Psoas muscle (tissue), 8 donors: ENCODE data around the gene MPHOSPH9. TPM values are rescaled to one million over a fixed set of nuclear protein-coding genes. Genes with fewer than 3 reads are reported as not detected.

Experiments
- ATAC-seq, 4 donors: fragments of 200-7000 bp; cut with Tn5 transposase; one replicate each; pipeline ENCODE4 v1.9.1; 2020; ENCODE audit warnings: moderate library complexity in 3 of 4, mild to moderate bottlenecking in 2 of 4
- DNase-seq, 2 donors: peaks; one replicate each; pipeline ENCODE4 v3.0.0-alpha.2; 2020
- H3K27ac ChIP-seq: fragments of 200-600 bp; one replicate; pipeline ENCODE4 v1.8.0; 2022
- H3K27me3 ChIP-seq, 3 donors: fragments of 200-600 bp in 1 of 3; one replicate each; pipeline versions ENCODE4 v1.6.1 to v1.8.0; 2013 to 2022; ENCODE audit warnings: low read length in 2 of 3, mild to moderate bottlenecking in 2 of 3, moderate library complexity in 1 of 3; ENCODE audit not compliant: insufficient read depth in 3 of 3
- H3K36me3 ChIP-seq, 2 donors: fragments of 200-600 bp in 1 of 2; one replicate each; pipeline versions ENCODE4 v1.6.1 to v1.8.0; 2013 to 2022; ENCODE audit warnings: low read depth in 1 of 2, mild to moderate bottlenecking in 1 of 2, moderate library complexity in 1 of 2; ENCODE audit not compliant: insufficient read depth in 1 of 2
- H3K4me1 ChIP-seq: fragments of 200-600 bp; one replicate; pipeline ENCODE4 v1.8.0; 2022
- H3K4me3 ChIP-seq: fragments of 200-600 bp; one replicate; pipeline ENCODE4 v1.8.0; 2022; ENCODE audit warnings: mild to moderate bottlenecking
- H3K9me3 ChIP-seq: fragments of 200-600 bp; one replicate; pipeline ENCODE4 v1.8.0; 2022
- CTCF ChIP-seq: fragments of 200-600 bp; IDR thresholded peaks from one replicate; pipeline ENCODE4 v1.8.0; 2022; ENCODE audit warnings: antibody characterized with exemption
- WGBS, 3 donors: extraction: QIAGEN DNeasy Blood & Tissue Kit; methylation state at CpG; one replicate each; pipeline versions ENCODE4 v1.1.6 to v1.1.7; 2013; 5-methylcytosine and 5-hydroxymethylcytosine counted together
- intact Hi-C, 2 donors: fragments of 100-400 bp; cut with DNase I; formaldehyde crosslinking; loops; one replicate each; pipeline versions ENCODE4 v1.11.0 to v1.14.2; 2022
- polyA plus RNA-seq, 3 donors: library from polyadenylated mRNA; stranded (reverse); fragments of 200-250 nt; gene quantifications; one replicate each; pipeline ENCODE4 v1.2.3, GENCODE V29; 2013
- total RNA-seq, 4 donors: library from RNA; stranded (reverse); fragmentation: NEBNext Ultra II Directional in 2 of 4; extraction: Animal tissue kit (Norgen Biotek cat#: 25700) in 2 of 4; gene quantifications; one replicate each; pipeline versions ENCODE4 v1.2.1 to v1.2.4, GENCODE V29; 2021 to 2023
- donor health status: healthy with polysubstance abuse.
- donor health status: DM: no; HTN: no; CAD: no; lungs with moderate emphysema.
- donor health status: Bipolar disorder and iron deficiency.
- donor health status: healthy.
- donor health status: DM: yes; HTN: yes; CAD: no.
- donor health status: DM: no; HTN: no; CAD: no.
- donor health status: DM: no; HTN: no; CAD: no.
- donor health status: DM: yes; HTN: yes; CAD: no.

Gene MPHOSPH9
- total and polyA plus RNA-seq, 7 donors = 3.2 to 14.4 (median 8.7) TPM

- intact Hi-C loops = loop anchor here in 1 of 2 donors (5.0 kb wide), 1 partner anchor 316 kb away; the partner anchor contains the start of gene TMED2
- H3K36me3 ChIP-seq = peaks cover 0 to 47% of the 10 kb centered on the region in 2 donors
- DNase-seq (no peak), ATAC-seq (no peak)
- H3K4me3 ChIP-seq = no peak overlapping the region
- H3K9me3 ChIP-seq = no peaks in the 10 kb centered on the region
- H3K4me1 ChIP-seq = peaks cover 27% of the 10 kb centered on the region
- TF ChIP-seq CTCF = no peak
- H3K27ac ChIP-seq = no peak overlapping the region
- 74 to 85% (median 79%) methylated on average over 16 to 19 of the region's 19 CpGs for WGBS, 3 donors
- H3K27me3 ChIP-seq = no peaks in the 10 kb centered on the region
These were observed 33.8 kb upstream of the MPHOSPH9 start for GRCh38 chr12:123266679-123267277.

- 63 to 81% (median 70%) methylated on average over 32 to 35 of the region's 35 CpGs for WGBS, 3 donors
- Histone ChIP-seq H3K4me1 (peaks cover 27% of the 10 kb centered on the region), H3K9me3 (no peaks in the 10 kb centered on the region), H3K27me3 (no peaks in the 10 kb centered on the region), H3K27ac (no peak overlapping the region), H3K4me3 (no peak overlapping the region), H3K36me3 (peaks cover 0 to 54% of the 10 kb centered on the region in 2 donors)
- intact Hi-C loops = loop anchor here in 1 of 2 donors (5.0 kb wide), 1 partner anchor 316 kb away; the partner anchor contains the start of gene TMED2
- no peak for TF ChIP-seq CTCF
- no peak for DNase-seq
- no peak for ATAC-seq
These were observed 33.1 kb upstream of the MPHOSPH9 start for GRCh38 chr12:123265851-123266678.

GRCh38 chr12:123264642-123265041 is 31.7 kb upstream of the MPHOSPH9 start:
- peaks cover 0 to 68% of the 10 kb centered on the region in 2 donors for H3K36me3 ChIP-seq
- H3K27me3 ChIP-seq = no peaks in the 10 kb centered on the region
- no peak for TF ChIP-seq CTCF
- no peak overlapping the region for H3K27ac ChIP-seq
- no peak overlapping the region for H3K4me3 ChIP-seq
- H3K9me3 ChIP-seq = no peaks in the 10 kb centered on the region
- peaks cover 20% of the 10 kb centered on the region for H3K4me1 ChIP-seq
- DNase-seq (no peak), ATAC-seq (no peak)
- intact Hi-C loops = loop anchor here in 1 of 2 donors (5.0 kb wide), 1 partner anchor 318 kb away; the partner anchor contains the start of gene TMED2
- 60 to 62% (median 61%) methylated on average over 7 of the region's 7 CpGs for WGBS, 3 donors

- Histone ChIP-seq H3K4me1 (peaks cover 7% of the 10 kb centered on the region), H3K9me3 (no peaks in the 10 kb centered on the region), H3K36me3 (peaks cover 0 to 80% of the 10 kb centered on the region in 2 donors), H3K4me3 (no peak overlapping the region), H3K27me3 (no peaks in the 10 kb centered on the region), H3K27ac (no peak overlapping the region)
- DNase-seq (no peak), ATAC-seq (no peak)
- no peak for TF ChIP-seq CTCF
- WGBS, 3 donors = 85 to 91% (median 86%) methylated on average over 7 to 8 of the region's 8 CpGs
- intact Hi-C loops = no loop called here
These were observed 30.4 kb upstream of the MPHOSPH9 start for GRCh38 chr12:123263196-123263817.
